Loucy (cell line): ENCODE results near the gene FLII.

Source experiments
- EZH2phosphoT487 ChIP-seq: fragments of 200-600 bp; IDR thresholded peaks from 2 replicates; pipeline ENCODE4 v1.6.1; 2018; ENCODE audit warnings: antibody characterized with exemption, mild to moderate bottlenecking, moderate library complexity, borderline replicate concordance
- TF ChIP-seq, protein P1 (sequence below): fragments of 200-600 bp; sonication (generic); conservative IDR thresholded peaks from 2 replicates; pipeline ENCODE4 v1.5.1; 2014; ENCODE audit warnings: mild to moderate bottlenecking, antibody characterized with exemption, low read length

GRCh38 chr17:18238299-18238698 lies 20.2 kb downstream of the FLII start:
- TF ChIP-seq, protein P1, sequence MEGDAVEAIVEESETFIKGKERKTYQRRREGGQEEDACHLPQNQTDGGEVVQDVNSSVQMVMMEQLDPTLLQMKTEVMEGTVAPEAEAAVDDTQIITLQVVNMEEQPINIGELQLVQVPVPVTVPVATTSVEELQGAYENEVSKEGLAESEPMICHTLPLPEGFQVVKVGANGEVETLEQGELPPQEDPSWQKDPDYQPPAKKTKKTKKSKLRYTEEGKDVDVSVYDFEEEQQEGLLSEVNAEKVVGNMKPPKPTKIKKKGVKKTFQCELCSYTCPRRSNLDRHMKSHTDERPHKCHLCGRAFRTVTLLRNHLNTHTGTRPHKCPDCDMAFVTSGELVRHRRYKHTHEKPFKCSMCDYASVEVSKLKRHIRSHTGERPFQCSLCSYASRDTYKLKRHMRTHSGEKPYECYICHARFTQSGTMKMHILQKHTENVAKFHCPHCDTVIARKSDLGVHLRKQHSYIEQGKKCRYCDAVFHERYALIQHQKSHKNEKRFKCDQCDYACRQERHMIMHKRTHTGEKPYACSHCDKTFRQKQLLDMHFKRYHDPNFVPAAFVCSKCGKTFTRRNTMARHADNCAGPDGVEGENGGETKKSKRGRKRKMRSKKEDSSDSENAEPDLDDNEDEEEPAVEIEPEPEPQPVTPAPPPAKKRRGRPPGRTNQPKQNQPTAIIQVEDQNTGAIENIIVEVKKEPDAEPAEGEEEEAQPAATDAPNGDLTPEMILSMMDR = no peak
- TF ChIP-seq EZH2phosphoT487 = no peak
